Stimulated activated CD4-positive, alpha-beta T cell treated with anti-CD3 and anti-CD28 coated beads, Interleukin-12 subunit alpha, Interleukin-12 subunit beta, amount 100 ng/mL, for 48 hours (primary cell): ENCODE data around the gene SLC51A.

Experiments
- DNase-seq, 3 donors: peaks; one replicate each; pipeline ENCODE4 v3.0.0-alpha.2; 2020; ENCODE audit warnings: low read depth in 2 of 3, low spot score in 1 of 3

Gene SLC51A

DNA sequence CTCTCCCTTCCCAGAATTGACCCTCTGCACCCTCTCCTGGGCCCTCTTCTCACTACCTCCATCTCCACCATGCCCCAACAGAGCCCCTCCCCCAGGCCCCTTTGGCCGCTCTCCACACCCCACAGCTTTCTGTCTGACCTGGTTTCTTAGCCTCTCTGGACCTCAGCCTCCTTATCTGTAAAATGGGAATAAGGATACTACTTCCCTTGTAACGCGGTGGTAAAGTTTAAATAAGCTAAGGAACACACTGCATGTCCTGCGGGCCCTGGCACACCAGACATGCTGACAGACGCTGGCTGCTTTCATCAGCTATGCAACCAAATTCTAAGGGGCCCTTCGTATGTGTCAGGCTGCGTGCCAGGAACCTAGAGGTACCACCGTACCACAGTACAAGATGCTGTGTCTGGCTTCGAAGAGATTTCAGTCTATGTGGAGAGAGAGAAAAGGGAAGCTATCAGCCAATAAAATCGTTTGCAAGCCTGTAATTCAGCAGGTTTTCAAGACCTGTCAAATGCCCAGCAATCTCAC, 777 bp upstream of the SLC51A start:
- no peak for DNase-seq

DNA sequence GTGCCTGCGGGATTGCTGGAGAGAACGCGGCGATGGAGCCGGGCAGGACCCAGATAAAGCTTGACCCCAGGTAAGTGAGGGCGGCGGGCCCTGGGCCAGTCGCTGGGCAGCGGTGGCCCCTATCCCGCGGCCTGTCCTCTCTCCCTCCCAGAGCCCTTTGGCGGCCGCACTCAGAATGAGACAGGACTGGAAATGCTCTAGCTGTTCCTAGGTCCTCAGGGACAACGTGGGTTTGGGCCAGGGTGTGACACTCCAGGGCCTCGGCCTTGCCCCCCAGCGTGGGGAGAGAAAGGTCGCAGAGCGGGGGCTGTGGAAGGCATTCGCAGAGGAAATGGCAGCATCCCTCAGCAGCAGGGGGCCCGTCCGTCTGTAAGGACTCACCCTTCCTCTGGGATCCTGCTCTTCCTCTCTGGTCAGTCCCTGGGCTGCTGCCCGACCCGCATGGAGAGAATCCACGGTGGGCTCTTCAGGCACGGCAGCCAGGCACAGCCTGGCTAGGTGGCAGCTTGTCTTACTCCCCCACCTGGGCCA, 412 bp downstream of the SLC51A start:
- DNase-seq: no peak

DNA sequence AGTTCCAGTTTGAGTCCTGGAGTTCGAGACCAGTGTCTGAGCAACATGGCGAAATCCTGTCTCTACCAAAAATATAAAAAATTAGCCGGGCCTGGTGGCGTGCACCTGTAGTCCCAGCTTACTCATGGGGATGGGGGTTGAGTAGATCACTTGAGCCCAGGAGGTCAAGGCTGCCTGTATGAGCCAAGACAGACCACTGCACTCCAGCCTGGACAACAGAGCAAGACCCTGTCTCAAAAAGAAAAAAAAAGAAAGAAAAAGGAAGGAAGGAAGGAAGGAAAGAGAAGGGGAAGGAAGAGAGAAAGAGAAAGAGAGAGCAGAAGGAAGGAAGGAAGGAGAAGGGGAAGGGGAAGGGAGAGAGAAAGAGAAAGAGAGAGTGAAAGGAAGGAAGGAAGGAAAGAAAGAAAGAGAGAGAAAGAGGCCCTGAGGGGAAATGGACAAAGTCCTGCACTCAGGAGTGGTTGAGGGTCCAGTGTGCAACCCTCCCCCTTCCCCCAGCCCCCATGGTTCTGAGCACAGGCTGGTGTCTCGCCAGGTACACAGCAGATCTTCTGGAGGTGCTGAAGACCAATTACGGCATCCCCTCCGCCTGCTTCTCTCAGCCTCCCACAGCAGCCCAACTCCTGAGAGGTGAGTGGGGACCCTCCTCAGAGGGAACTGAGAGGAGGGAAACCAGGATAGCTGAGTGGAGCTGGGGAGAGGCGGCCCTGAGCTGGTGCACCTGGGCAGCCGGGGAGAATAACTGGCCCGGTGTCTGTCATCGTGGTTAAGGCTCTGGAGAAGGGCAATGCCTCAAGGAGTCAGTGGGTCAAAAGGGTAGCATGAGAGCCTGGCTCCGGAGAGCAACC, 1.2 kb downstream of the SLC51A start:
- DNase-seq: no peak

DNA sequence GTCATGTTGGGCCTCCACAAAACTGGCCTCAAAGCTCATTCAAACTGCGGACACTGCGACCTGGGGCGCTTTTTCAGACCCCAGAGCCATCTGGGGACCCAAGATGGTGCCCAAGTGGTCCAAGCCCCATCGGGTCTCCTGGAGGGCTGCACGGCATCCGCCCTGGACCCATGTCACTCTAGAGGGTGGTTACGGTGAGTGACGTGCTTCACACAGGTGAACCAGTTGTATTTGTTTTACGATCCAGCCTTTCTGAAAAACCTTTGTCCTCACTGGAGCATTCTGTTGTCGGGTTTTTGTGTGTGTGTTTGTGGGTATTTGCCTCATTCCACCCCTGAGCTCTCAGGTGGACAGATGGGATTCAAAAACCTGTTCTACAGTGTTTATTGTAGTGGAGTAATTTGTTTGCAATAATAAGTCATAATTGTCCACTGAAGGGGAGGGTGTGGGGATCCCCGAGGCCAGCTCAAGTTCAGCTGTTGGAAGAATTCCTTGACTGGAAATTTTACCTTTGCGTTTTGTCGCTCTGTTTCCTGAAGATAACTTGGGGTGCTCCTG, 1.9 kb downstream of the SLC51A start:
- DNase-seq: no peak

DNA sequence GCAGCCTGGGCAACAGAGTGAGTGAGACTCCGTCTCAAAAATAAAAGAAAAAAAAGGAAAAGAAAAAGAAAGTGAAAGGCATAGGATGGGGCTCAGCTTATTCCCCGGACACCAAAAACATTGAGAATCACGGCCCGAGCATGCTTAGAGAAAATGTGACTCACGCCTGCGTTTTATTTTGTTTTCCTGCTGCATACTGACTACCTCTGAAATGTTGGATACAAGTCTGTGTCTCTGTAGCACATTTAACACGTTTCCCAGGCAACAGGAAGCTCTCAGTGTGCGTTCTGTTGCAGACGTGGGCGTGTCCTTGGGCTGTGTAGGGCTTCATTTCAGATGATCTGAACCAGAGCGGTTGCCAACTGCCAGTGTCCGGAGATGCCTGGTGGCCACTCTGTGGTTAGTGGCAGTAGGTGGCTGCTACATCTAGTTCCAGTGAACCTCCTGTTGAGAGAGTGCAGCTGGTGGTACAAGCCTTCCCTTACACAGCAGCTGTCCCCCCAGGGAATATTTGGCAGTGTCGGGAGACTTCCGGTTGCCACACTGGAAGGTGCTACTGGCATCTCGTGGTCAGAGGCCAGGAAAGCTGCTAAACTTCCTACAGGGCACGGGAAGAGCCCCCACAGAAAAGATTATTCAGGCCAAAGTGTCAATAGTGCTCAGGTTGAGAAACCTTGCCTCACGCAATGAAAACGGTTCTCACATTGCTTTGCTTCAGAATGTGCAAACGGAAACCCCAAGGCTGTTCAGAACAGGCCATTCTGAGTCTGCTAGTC, 3.0 kb downstream of the SLC51A start:
- DNase-seq: peak; percentile 46 to 61 (median 47)

DNA sequence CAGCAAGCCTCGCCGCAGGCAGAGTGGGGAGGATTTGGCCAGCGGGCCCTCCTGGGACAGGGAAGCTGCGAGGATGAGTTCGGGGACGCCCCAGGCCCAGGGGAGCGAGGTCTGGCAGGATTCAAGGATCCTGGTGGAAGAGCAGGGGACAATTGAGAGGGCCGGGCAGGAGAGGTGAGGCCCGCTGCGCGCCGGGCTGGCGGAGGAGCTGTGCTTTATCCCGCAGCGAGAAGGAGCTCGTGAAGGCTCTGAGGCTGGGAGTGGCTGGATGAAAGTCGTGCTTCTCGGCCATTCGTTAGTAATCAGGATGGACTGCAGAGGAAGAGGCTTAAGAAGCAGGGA, 3.6 kb downstream of the SLC51A start:
- DNase-seq: no peak

DNA sequence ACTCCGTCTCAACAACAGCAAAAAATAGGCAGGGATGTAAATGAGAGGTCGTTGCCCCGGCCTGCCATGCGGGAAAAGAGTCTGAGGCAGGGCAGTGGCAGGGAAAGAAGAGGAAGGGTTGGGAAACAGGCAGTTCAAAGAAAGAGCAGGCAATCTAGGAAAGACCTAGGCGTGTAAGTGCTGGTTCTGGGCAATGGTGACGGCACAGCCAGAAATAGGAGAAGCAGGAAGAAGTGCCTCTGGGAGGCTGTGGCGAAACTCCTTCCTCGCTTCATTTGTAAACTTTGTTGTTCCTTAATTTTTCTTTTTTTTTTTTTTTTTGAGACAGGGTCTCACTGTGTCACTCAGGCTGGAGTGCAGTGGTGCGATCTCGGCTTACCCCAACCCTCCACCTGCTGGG, 4.3 kb downstream of the SLC51A start:
- no peak for DNase-seq

DNA sequence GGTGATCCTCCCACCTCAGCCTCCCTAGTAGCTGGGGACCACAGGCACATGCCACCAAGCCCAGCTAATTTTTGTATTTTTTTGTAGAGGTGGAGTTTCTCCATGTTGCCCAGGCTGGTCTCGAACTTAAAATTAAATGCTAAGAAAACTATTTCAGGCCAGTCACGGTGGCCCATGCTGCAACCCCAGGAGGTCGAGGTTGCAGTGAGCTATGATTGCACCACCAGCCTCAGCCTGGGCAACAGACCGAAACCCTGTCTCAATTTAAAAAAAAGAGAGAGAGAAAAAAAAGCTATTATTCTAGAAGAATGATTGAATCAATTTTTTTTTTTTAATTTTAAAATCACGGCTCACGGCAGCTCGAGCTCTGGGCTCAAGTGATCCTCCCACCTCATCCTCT, 4.7 kb downstream of the SLC51A start:
- no peak for DNase-seq

DNA sequence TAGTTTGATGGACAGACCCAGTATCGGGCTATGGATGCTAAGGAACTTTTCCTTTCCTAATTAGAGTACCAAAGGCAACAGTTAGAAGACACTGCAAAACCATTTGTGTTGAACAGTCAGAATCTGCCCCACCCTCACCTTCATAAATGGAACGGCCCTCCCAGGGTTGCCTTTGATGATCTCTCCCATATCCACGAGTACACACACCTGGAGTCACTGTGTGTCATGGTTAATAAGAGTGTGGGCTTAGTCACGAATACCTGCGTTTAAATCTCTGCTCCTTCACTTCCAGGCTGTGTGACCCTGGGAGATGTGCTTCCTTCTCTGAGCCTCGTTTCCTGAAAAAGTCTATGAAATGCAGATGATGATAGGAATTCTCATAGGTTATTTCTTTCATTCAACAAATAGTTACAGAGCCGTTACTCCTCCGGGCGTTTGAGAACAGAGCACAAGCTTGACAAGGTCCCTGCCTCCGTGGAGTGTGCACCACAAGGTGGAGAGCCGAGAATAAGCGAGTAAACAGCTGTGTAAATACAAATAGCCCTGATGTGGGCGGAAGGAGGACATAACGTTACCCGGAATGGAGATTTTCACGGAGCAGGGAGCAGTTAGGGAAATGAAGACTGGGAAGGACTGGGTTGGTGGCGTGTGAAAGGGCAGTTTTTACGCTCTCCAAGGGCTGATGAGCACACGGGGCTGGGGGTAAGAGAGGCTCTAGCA, 6.7 kb downstream of the SLC51A start:
- DNase-seq: no peak

DNA sequence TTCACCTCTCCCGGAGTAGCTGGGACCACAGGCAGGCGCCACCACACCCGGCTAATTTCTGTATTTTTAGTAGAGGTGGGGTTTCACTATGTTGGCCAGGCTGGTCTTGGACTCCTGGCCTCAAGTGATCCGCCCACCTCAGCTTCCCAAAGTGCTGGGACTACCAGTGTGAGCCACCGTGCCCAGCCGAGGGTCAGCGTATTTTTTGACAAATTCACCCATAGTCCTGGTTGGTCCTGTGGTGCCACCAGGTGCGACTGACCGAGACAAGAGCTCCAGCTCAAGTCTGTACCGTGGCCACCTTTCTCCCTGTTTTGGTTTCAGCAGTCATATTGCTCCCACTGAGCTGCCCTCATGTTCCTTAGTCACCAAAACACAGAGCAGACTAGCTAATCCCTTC, 8.8 kb downstream of the SLC51A start:
- DNase-seq: no peak

DNA sequence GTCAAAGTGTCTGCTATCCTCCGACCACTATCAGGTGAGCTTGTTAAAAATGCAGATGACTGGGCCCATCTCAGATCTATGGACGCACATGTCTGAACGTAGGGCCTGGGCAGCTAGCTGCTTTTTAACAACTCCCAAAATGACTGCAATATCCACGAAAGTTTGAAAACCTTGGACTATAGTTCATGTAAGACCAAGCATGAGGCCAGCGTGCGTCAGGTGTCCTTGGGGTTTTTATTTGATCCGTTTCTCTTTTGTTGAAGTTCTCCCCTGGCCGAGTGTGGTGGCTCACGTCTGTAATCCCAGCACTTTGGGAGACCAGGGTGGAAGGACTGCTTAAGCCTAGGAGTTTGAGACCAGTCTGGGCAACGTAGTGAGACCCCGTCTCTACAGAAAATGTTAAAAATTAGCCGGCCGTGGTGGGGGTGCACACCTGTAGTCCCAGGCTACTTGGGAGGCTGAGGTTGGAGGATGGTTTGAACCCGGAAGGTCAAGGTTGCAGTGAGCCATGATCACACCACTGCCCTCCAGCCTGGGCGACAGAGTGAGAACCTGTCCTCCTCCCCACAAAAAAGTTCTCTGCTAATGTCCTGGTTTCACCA, 9.5 kb downstream of the SLC51A start:
- DNase-seq: no peak

DNA sequence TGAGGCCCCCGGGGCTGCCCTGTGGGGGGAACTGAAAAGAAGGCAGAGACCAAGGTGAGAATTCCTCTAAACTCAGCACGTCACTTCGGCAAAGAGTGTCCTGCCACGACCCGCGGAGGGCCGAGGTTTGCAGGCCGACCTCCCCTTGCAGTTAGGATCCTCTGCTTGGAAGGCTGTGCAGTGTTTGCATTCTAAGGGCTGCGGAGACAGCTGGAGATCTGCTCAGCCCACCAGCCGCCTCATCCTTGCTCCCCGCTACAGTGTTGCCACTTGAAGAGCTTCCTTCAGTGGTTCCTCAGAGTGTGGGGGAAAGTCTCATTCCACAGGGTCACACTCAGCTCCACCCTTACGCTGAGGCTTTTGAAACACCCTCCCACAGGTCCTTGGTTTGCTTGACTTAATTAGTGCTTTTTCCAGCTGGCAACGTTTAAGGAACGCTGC, 10.8 kb downstream of the SLC51A start:
- no peak for DNase-seq

DNA sequence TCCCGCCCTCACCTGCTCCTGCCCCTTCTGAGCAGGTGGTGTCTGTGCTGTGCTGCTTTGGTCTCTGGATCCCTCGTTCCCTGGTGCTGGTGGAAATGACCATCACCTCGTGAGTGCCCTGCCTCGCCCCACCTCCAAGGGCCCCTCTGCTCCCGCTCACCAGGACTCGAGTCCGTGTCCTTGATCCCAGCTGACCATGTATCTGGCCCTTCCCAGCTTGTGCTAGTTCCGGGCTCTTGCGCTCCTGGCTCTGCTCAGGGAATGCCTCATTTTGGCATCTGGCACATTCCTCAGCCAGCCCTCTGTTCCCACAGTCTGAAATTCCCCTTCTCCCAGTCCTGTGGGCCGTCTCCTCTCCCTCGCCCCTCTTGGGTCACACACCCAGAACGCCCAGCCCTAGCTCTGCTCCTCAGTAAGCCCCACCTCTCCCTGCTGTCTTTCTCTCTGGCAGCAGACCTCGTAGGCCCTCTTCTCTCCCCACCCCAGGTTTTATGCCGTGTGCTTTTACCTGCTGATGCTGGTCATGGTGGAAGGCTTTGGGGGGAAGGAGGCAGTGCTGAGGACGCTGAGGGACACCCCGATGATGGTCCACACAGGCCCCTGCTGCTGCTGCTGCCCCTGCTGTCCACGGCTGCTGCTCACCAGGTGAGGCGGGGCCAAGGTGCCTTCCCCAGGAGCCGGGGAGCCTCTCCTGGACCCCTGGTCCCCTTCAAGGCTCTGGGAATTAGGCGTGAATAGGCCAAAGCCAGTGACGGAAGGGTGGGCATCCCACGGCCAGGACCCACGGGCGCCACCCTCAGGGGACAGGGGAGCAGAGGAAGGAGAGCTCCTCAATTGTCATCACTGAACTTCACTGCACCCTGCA, 11.5 kb downstream of the SLC51A start:
- DNase-seq: no peak

DNA sequence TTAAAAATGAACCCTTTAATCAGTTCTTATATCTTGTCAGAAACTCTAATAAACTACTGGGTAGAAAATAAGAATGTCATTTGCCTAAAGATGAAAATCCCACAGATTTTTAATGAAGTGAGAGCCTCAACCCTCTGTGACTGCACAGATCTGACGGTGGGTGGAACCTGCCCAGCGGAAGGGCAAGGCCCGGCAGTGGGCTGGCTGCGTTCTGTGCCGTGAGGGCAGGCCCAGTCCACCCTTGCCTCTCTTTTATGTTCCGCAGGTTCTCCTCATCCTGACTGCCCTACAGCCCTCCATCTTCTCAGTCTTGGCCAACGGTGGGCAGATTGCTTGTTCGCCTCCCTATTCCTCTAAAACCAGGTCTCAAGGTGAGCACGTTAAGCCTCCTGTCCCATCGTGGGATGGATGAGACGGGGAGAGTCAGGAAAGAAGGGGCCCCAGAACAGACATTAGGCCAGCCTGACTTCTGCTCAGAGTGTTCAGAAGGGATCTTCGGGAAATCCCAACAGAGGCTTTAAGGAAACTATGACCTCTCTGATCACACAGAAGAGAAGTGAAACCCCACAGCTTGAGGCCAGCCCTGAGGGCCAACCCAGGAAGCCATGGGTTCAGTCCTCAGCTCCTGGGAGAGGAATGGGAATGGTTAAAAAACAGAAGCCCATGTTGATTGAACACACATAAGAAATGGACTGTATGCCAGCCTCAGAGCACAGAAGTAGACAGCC, 16.0 kb downstream of the SLC51A start:
- DNase-seq: no peak

DNA sequence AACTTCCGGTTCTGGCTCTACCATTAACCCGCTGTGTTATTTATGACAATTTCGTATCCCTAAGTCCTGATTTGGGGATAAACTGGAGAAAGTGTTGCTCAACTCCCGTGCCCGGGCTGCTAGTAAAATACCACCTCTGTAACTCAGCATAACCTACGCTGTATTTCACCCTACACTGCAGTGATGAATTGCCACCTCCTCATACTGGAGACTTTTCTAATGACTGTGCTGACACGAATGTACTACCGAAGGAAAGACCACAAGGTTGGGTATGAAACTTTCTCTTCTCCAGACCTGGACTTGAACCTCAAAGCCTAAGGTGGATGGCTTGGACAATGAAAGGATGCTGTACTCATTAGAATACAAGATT, 16.5 kb downstream of the SLC51A start:
- no peak for DNase-seq

DNA sequence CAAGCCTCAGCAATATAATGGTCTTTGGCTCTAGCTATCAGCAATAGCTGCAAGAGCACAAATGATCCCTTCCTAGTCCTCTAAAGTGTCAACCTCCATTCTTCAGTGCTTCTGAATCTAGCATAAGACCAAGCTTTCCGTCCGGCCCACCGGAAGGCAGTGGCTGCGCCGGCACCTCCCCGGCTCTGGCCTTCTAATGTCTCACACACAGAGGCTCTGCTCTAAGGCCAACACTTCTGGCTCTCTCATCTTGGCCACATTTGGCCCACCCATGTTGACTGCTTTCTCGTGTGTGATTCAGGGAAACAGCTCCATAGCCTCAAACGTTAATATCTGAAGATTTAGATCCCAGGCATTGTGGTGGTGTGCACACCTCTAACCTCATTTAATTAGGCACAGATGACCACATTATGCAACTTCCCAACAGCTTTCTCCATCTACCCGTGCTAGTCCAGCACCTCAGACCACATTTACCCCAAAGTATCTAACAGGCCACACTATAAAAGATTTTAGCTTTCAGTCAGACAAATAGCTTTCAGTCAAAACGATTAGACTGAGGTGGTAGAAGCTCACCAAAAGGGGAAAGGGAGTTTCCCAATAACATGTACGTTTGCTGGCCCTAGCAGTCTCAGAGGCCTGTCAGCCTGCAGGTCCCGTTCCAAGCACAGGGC, 19.3 kb downstream of the SLC51A start:
- no peak for DNase-seq

DNA sequence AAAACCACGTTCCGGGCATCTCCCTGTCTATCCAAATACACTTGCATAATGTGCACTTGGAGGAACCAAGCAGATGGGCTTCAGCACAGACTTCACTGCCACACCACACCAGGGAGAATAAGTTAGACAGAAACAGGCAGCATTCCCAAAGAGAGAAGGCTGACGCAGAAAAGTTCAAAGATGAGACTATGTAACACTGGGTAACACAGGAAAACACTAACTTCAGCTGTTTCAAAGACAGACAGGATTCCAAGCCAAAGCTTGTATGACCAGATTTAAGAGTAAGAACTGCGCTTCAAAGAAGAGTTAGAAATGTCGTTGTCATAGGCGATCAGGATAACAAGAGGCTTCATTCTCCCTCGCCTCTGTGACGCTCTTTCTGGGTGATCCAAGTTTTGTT, 19.9 kb downstream of the SLC51A start:
- DNase-seq: no peak

DNA sequence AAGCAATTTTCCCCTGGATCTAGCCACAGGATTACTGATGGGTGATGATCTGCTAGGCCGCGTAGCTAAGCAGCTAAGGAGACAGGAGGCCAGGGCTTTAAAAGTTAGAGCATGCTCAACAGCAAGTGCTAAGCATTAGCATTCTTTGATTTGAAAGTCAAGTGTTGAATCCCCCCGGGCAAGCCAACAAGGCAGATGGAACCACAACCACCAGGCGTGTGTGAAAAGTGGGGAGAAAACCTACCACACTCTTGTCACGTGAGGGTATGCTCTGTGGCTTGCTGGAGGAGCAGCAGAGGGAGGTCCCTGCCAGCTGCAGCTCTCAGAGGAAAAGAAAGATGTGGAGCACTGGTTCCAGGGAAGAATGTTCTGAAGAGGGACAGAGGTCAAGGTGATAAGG, 20.9 kb downstream of the SLC51A start:
- no peak for DNase-seq
